ENCODE measurements around the gene MEG3. TPM values are rescaled to one million over a fixed set of nuclear protein-coding genes. Genes with fewer than 3 reads are reported as not detected.

The MEG3 gene
- total and polyA plus RNA-seq, 2 of the 8 experiments (the other 6 are each of a cell fraction or from before 2014, with no cell fraction given) = 0.17 to 1.1 TPM

- H3K23ac ChIP-seq (ENCODE audit: insufficient read length) = no peak overlapping the region
- H4K5ac ChIP-seq (ENCODE audit: insufficient read length, low read depth, low read length) = no peak overlapping the region
- peaks cover 5 to 36% (median 10%) of the 10 kb centered on the region in 4 experiments for H3K4me1 ChIP-seq (replicated peaks in 1 of 4; ENCODE audit: control insufficient read depth in 3 of 4, insufficient read depth in 4 of 4, low read length in 3 of 4)
- H2BK15ac ChIP-seq (ENCODE audit: low read length) = no peak overlapping the region
- H3K79me2 ChIP-seq (ENCODE audit: control insufficient read depth in 1 of 2, insufficient read depth in 2 of 2, low read length in 2 of 2) = no peaks in the 10 kb centered on the region
- no peak overlapping the region for H3K18ac ChIP-seq (ENCODE audit: extremely low read depth, low read length)
- H3K4ac ChIP-seq (replicated peaks; ENCODE audit: insufficient read length, low read depth, low read length) = no peak overlapping the region
- WGBS, 2 experiments (ENCODE audit: extremely low coverage in 1 of 2, insufficient coverage in 1 of 2, insufficient read length in 1 of 2, insufficient replicate concordance in 2 of 2, low coverage in 1 of 2, low lambda C conversion rate in 2 of 2, missing lambda C conversion rate in 1 of 2) = 82% methylated on average over 9 of the region's 10 CpGs; no CpG with 5 or more reads in 1 of the 2 experiments
- no peak overlapping the region for H3K9ac ChIP-seq (replicated peaks in 1 of 4; ENCODE audit: extremely low read depth in 1 of 4, low read depth in 3 of 4, low read length in 3 of 4)
- no peak for DNase-seq (ENCODE audit: low read depth in 1 of 2, low spot score in 2 of 2)
- H2BK12ac ChIP-seq (ENCODE audit: low read depth, low read length) = no peak overlapping the region
- no peaks in the 10 kb centered on the region for H4K20me1 ChIP-seq (replicated peaks in 1 of 2; ENCODE audit: control insufficient read depth in 1 of 2, insufficient read depth in 2 of 2, low read length in 2 of 2)
- FAIRE-seq = no peak
- no peak overlapping the region for H3K14ac ChIP-seq (ENCODE audit: insufficient read length)
- H3K27ac ChIP-seq (ENCODE audit: low read depth, low read length) = no peak overlapping the region
- peaks cover 3 to 35% (median 31%) of the 10 kb centered on the region in 4 experiments for H3K27me3 ChIP-seq (replicated peaks in 1 of 4; ENCODE audit: control insufficient read depth in 3 of 4, extremely low read depth in 1 of 4, insufficient read depth in 3 of 4, low read length in 3 of 4)
- no peaks in the 10 kb centered on the region for H3K79me1 ChIP-seq (ENCODE audit: low read depth, low read length)
- peaks cover 0 to 8% of the 10 kb centered on the region in 2 experiments; a peak in 1 of 4 replicates for H3K9me3 ChIP-seq (ENCODE audit: insufficient read depth in 2 of 2, low read depth in 1 of 2, low read length in 1 of 2)
- H2AK5ac ChIP-seq (ENCODE audit: low read depth, low read length) = no peak overlapping the region
- no peak overlapping the region for H4K91ac ChIP-seq (replicated peaks; ENCODE audit: insufficient read length, low read length)
- H3K4me2 ChIP-seq (ENCODE audit: insufficient read depth in 1 of 2, low read depth in 2 of 2, low read length in 2 of 2) = no peak overlapping the region
- no peak overlapping the region for H4K8ac ChIP-seq (ENCODE audit: extremely low read depth, insufficient read depth, low read length)
- H3K56ac ChIP-seq (replicated peaks; ENCODE audit: insufficient read length, low read depth, low read length) = no peak overlapping the region
- H2AFZ ChIP-seq (ENCODE audit: low read length) = no peak overlapping the region
- CTCF ChIA-PET (ENCODE audit: partially characterized antibody) = interaction anchor here (0.7 to 6.5 kb wide), 22 partner anchors 12 to 726 kb away, joined by 3 to 70 read pairs (median 4); no protein-coding TSS in a partner anchor
- no peak overlapping the region for H3K4me3 ChIP-seq (ENCODE audit: extremely low read depth in 1 of 4, insufficient read depth in 2 of 4, low read depth in 3 of 4, low read length in 4 of 4)
- H3K36me3 ChIP-seq (ENCODE audit: control insufficient read depth in 2 of 4, insufficient read depth in 4 of 4, low read length in 3 of 4) = no peaks in the 10 kb centered on the region
- POLR2A ChIA-PET (ENCODE audit: partially characterized antibody) = no interaction called here
- H3K23me2 ChIP-seq (ENCODE audit: low read depth, low read length) = peaks cover 7% of the 10 kb centered on the region
- no peak overlapping the region for H2BK120ac ChIP-seq (replicated peaks; ENCODE audit: low read depth, low read length)
- no peak overlapping the region for H2BK20ac ChIP-seq (ENCODE audit: low read length)
- H2BK5ac ChIP-seq (ENCODE audit: low read depth, low read length) = no peak overlapping the region
- TF ChIP-seq CREB1 (IDR thresholded peaks at IDR 0.05) = no peak
- no peak for TF ChIP-seq SUZ12 (IDR thresholded peaks at IDR 0.05; ENCODE audit: low read length)
- no peak for TF ChIP-seq SIRT6 (IDR thresholded peaks at IDR 0.05; ENCODE audit: low read length)
- TF ChIP-seq BACH1 (IDR thresholded peaks at IDR 0.05; ENCODE audit: low read length) = no peak
- no peak for TF ChIP-seq KDM5A (IDR thresholded peaks at IDR 0.05; ENCODE audit: low read length)
- TF ChIP-seq POLR2A (IDR thresholded peaks at IDR 0.05; ENCODE audit: control extremely low read depth in 1 of 2, low read depth in 2 of 2, low read length in 2 of 2) = no peak
- TF ChIP-seq RFX5 (IDR thresholded peaks at IDR 0.05; ENCODE audit: borderline replicate concordance, low read depth, low read length) = no peak
- TF ChIP-seq CTCF (IDR thresholded peaks at IDR 0.05; ENCODE audit: control extremely low read depth in 1 of 3, insufficient read depth in 1 of 3, low read depth in 1 of 3, low read length in 3 of 3) = no peak
- no peak for TF ChIP-seq EGR1 (IDR thresholded peaks at IDR 0.05; ENCODE audit: borderline replicate concordance, low read depth, low read length)
- TF ChIP-seq CTBP2 (IDR thresholded peaks at IDR 0.05; ENCODE audit: borderline replicate concordance, insufficient read depth, insufficient read length, low read length) = no peak
- no peak for TF ChIP-seq BCL11A (IDR thresholded peaks at IDR 0.05; ENCODE audit: low read depth in 2 of 2, low read length in 2 of 2)
- TF ChIP-seq PHF8 (conservative IDR thresholded peaks at IDR 0.05; ENCODE audit: low read depth, low read length) = no peak
- TF ChIP-seq JUN (IDR thresholded peaks at IDR 0.05; ENCODE audit: low read depth, low read length) = no peak
- TF ChIP-seq POLR2AphosphoS5 (IDR thresholded peaks at IDR 0.05; ENCODE audit: low read depth, low read length) = no peak
These were observed 77.2 kb downstream of the MEG3 start for GRCh38 chr14:100903134-100903468.

Measured in H1 (cell line).